Right lobe of liver (tissue), 6 donors: ENCODE data around the gene RYR3. TPM values are rescaled to one million over a fixed set of nuclear protein-coding genes. Genes with fewer than 3 reads are reported as not detected.

Experiments
- ATAC-seq, 4 donors: fragments of 200-7000 bp; cut with Tn5 transposase; one replicate each; pipeline ENCODE4 v1.9.1; 2020; ENCODE audit warnings: mild to moderate bottlenecking in 4 of 4, moderate library complexity in 4 of 4
- DNase-seq, 3 donors: peaks; one replicate each; pipeline ENCODE4 v3.0.0-alpha.2; 2020
- H3K27ac ChIP-seq, 3 donors: fragments of 200-600 bp; one replicate each; pipeline ENCODE4 v1.8.0; 2022
- H3K27me3 ChIP-seq, 2 donors: fragments of 200-600 bp; one replicate each; pipeline ENCODE4 v1.8.0; 2022
- H3K36me3 ChIP-seq, 4 donors: fragments of 200-600 bp; sonication (generic) in 1 of 4; one replicate each; pipeline versions ENCODE4 v1.5.1 to v1.8.0; 2017 to 2022; ENCODE audit warnings: control low read depth in 1 of 4
- H3K4me1 ChIP-seq, 4 donors: fragments of 200-600 bp; sonication (generic) in 1 of 4; one replicate each; pipeline versions ENCODE4 v1.5.1 to v1.8.0; 2017 to 2022; ENCODE audit warnings: control low read depth in 1 of 4
- H3K4me3 ChIP-seq, 3 donors: fragments of 200-600 bp; one replicate each; pipeline ENCODE4 v1.8.0; 2022
- H3K9me3 ChIP-seq, 4 donors: fragments of 200-600 bp; sonication (generic) in 1 of 4; one replicate each; pipeline versions ENCODE4 v1.5.1 to v1.8.0; 2017 to 2022; ENCODE audit warnings: control low read depth in 1 of 4
- CTCF ChIP-seq, 4 donors: fragments of 200-600 bp in 3 of 4; fragments of 450-650 bp in 1 of 4; IDR thresholded peaks; one replicate each; pipeline versions ENCODE4 v1.5.1 to v1.8.0; 2016 to 2022; ENCODE audit warnings: antibody characterized with exemption in 4 of 4, mild to moderate bottlenecking in 2 of 4
- POLR2A ChIP-seq: fragments of 450-650 bp; IDR thresholded peaks from one replicate; pipeline ENCODE4 v1.6.1; 2017; ENCODE audit warnings: antibody characterized with exemption, mild to moderate bottlenecking
- whole genome bisulfite sequencing: methylation state at CpG from one replicate; pipeline ENCODE4 v1.1.6; 2018; ENCODE audit warnings: low coverage, low lambda C conversion rate; ENCODE audit not compliant: insufficient coverage; ENCODE audit errors: missing lambda C conversion rate; 5-methylcytosine and 5-hydroxymethylcytosine counted together
- intact Hi-C, 2 donors: fragments of 100-400 bp; cut with DNase I; formaldehyde crosslinking; loops; one replicate each; pipeline versions ENCODE4 v1.11.2 to v1.14.1; 2022
- total RNA-seq, 6 experiments: library from RNA; depleted of rRNA in 2 of 6; stranded (reverse); fragments of >200 nt in 2 of 6; fragmentation: NEBNext Ultra II Directional in 3 of 6; extraction: Animal tissue kit (Norgen Biotek cat#: 25700) in 3 of 6; gene quantifications; one replicate each; pipeline versions ENCODE4 v1.1.0 to v1.2.4, GENCODE V29; 2016 to 2023
- donor health status: DM: no; HTN: yes; CAD: no.
- donor health status: DM: no; HTN: no; CAD: no.
- donor health status: DM: no; HTN: no; CAD: no.
- donor health status: DM: no; HTN: yes; CAD: no.
- donor health status: DM: no; HTN: yes; CAD: no.

RYR3 gene
- total RNA-seq, 6 experiments from 2014 or later = under 0.01 to 0.31 (median 0.05) TPM; not detected in 3

GRCh38 chr15:33874156-33874555 lies 563.4 kb downstream of the RYR3 start:
- WGBS = 89% methylated on average over 2 of the region's 2 CpGs
- Histone ChIP-seq H3K36me3 (no peaks in the 10 kb centered on the region), H3K27me3 (no peaks in the 10 kb centered on the region), H3K4me3 (no peak overlapping the region), H3K4me1 (no peaks in the 10 kb centered on the region), H3K9me3 (no peaks in the 10 kb centered on the region), H3K27ac (no peak overlapping the region)
- intact Hi-C loops = no loop called here
- ATAC-seq (no peak), DNase-seq (no peak)
- TF ChIP-seq CTCF (IDR thresholded peaks at IDR 0.05) (no peak), POLR2A (no peak)

- ATAC-seq (no peak), DNase-seq (no peak)
- Histone ChIP-seq H3K4me3 (no peak overlapping the region), H3K4me1 (no peaks in the 10 kb centered on the region), H3K36me3 (no peaks in the 10 kb centered on the region), H3K27me3 (no peaks in the 10 kb centered on the region), H3K27ac (no peak overlapping the region), H3K9me3 (no peaks in the 10 kb centered on the region)
- intact Hi-C loops = no loop called here
- WGBS = 92% methylated on average over 2 of the region's 2 CpGs
- no peak for TF ChIP-seq CTCF (IDR thresholded peaks at IDR 0.05)
These were observed 572.2 kb downstream of the RYR3 start for GRCh38 chr15:33882921-33883320.

DNA sequence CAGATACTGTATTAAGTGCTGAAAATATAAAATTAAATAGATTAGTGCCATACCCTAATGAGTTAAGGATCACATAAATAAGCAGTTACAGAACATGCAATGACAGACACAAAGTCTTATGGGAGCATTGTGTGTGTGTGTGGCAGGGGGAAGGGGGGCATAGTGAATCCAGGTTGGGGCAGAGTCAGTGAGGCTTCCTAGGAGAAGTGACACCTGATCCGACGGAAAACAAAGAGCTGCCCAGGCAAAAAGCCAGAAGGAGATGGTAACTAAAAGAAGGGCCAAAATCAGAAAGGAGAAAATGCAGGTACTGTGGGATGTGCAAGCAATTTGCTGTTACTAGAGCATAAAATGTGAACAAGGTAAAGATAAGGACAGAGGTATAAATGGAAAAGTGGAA lies 577.4 kb downstream of the RYR3 start:
- ATAC-seq (no peak), DNase-seq (no peak)
- Histone ChIP-seq H3K9me3 (no peaks in the 10 kb centered on the region), H3K27ac (no peak overlapping the region), H3K4me3 (no peak overlapping the region), H3K27me3 (no peaks in the 10 kb centered on the region), H3K4me1 (no peaks in the 10 kb centered on the region), H3K36me3 (no peaks in the 10 kb centered on the region)
- intact Hi-C loops = no loop called here
- WGBS = 50% methylated on average over 2 of the region's 2 CpGs
- no peak for TF ChIP-seq CTCF (IDR thresholded peaks at IDR 0.05)
- TF ChIP-seq POLR2A = no peak

- H3K27me3 ChIP-seq = no peaks in the 10 kb centered on the region
- no peaks in the 10 kb centered on the region for H3K4me1 ChIP-seq
- TF ChIP-seq POLR2A (no peak), CTCF (IDR thresholded peaks at IDR 0.05) (no peak)
- no peak for DNase-seq
- ATAC-seq = peak; percentile 40 to 64 (median 54)
- 79% methylated on average over 6 of the region's 6 CpGs for WGBS
- H3K27ac ChIP-seq = no peak overlapping the region
- no peak overlapping the region for H3K4me3 ChIP-seq
- intact Hi-C loops = no loop called here
- H3K9me3 ChIP-seq = no peaks in the 10 kb centered on the region
- no peaks in the 10 kb centered on the region for H3K36me3 ChIP-seq
These were observed 583.4 kb downstream of the RYR3 start for GRCh38 chr15:33894193-33894592.

DNA sequence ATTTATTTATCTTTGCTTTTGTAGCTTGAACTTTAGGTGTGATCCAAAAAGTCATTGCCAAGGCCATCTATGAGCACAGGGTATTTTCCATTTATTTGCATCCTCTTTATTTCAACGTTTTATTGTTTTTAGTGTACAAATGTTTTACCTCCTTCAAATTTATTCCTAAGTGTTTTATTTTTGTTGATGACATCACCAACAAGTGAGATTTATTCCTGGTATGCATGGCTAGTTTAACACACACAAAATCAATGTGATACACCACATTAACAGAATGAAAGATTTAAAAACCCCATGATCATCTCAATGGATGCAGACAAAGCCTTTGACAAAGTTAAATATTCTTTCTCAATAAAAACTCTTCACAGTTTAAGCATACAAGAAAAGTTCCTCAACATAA lies 591.3 kb downstream of the RYR3 start:
- no peaks in the 10 kb centered on the region for H3K36me3 ChIP-seq
- no peaks in the 10 kb centered on the region for H3K27me3 ChIP-seq
- DNase-seq (no peak), ATAC-seq (no peak)
- no peaks in the 10 kb centered on the region for H3K4me1 ChIP-seq
- H3K9me3 ChIP-seq = no peaks in the 10 kb centered on the region
- intact Hi-C loops = no loop called here
- TF ChIP-seq CTCF (IDR thresholded peaks at IDR 0.05) = no peak
- no peak for TF ChIP-seq POLR2A
- H3K4me3 ChIP-seq = no peak overlapping the region
- 0% methylated on average over 1 of the region's 1 CpG for WGBS
- H3K27ac ChIP-seq = no peak overlapping the region
